IMR-90 (cell line): ENCODE measurements around the gene BRF1. TPM values are rescaled to one million over a fixed set of nuclear protein-coding genes. Genes with fewer than 3 reads are reported as not detected.

Experiments used
- ATAC-seq: fragments of 200-7000 bp; cut with Tn5 transposase; 2 replicates; pipeline ENCODE4 v1.9.1; 2020; ENCODE audit warnings: low read depth, mild to moderate bottlenecking, moderate library complexity
- BruUV-seq: library from RNA; stranded (reverse); fragments of 400-500 nt; replicated peaks from 2 replicates; lab custom pipeline; 2021; lab: Mats Ljungman, UMichigan
- CTCF ChIA-PET: fragments of 300-600 bp; formaldehyde crosslinking; extraction: SDS; loops from one replicate; lab custom pipeline; 2021; ENCODE audit warnings: antibody characterized with exemption; lab: Yijun Ruan, JAX
- POLR2A ChIA-PET: fragments of 300-600 bp; sonication (Branson Sonifier 250); formaldehyde crosslinking; loops from one replicate; lab custom pipeline; 2022; ENCODE audit warnings: antibody characterized with exemption; ENCODE audit not compliant: unreplicated experiment; lab: Charles Lee
- DNase-seq: peaks from one replicate; pipeline ENCODE4 v3.0.0; 2013
- H2AFZ ChIP-seq: replicated peaks from 2 replicates; pipeline ENCODE3; 2013; ENCODE audit warnings: low read length, mild to moderate bottlenecking; ENCODE audit not compliant: poor library complexity
- H2AK5ac ChIP-seq: 2 replicates; pipeline ENCODE4 v1.6.1; 2013; ENCODE audit warnings: low read depth, low read length, inconsistent platforms
- H2AK9ac ChIP-seq: replicated peaks from 2 replicates; pipeline ENCODE3; 2013; ENCODE audit warnings: mild to moderate bottlenecking, low read depth, low read length, moderate library complexity; ENCODE audit not compliant: poor library complexity
- H2BK120ac ChIP-seq: 2 replicates; pipeline ENCODE4 v1.6.1; 2013; ENCODE audit warnings: low read depth, low read length, inconsistent platforms
- H2BK15ac ChIP-seq: 3 replicates; pipeline ENCODE4 v1.6.1; 2013; ENCODE audit warnings: low read depth, low read length, inconsistent platforms
- H2BK20ac ChIP-seq: 2 replicates; pipeline ENCODE4 v1.6.1; 2013; ENCODE audit warnings: low read depth, mild to moderate bottlenecking, inconsistent platforms, low read length, moderate library complexity
- H2BK5ac ChIP-seq: 2 replicates; pipeline ENCODE4 v1.6.1; 2013; ENCODE audit warnings: mild to moderate bottlenecking, low read depth, low read length, inconsistent platforms; ENCODE audit not compliant: poor library complexity, severe bottlenecking
- H3K14ac ChIP-seq: replicated peaks from 2 replicates; pipeline ENCODE4 v1.6.1; 2013; ENCODE audit warnings: low read depth, low read length, inconsistent platforms
- H3K18ac ChIP-seq: 2 replicates; pipeline ENCODE4 v1.6.1; 2013; ENCODE audit warnings: low read depth, low read length, control low read depth
- H3K23ac ChIP-seq: 2 replicates; pipeline ENCODE4 v1.6.1; 2013; ENCODE audit warnings: low read depth, low read length, inconsistent platforms
- H3K27ac ChIP-seq: 2 replicates; pipeline ENCODE4 v1.5.1; 2013; ENCODE audit warnings: mild to moderate bottlenecking, control low read depth, low read length; ENCODE audit not compliant: insufficient read depth
- H3K27me3 ChIP-seq: 2 replicates; pipeline ENCODE4 v1.6.1; 2013; ENCODE audit warnings: low read length; ENCODE audit not compliant: control insufficient read depth, insufficient read depth
- H3K36me3 ChIP-seq: 2 replicates; pipeline ENCODE4 v1.6.1; 2013; ENCODE audit warnings: low read length, mixed read lengths; ENCODE audit not compliant: control insufficient read depth, insufficient read depth
- H3K4ac ChIP-seq: 2 replicates; pipeline ENCODE4 v1.6.1; 2013; ENCODE audit warnings: low read depth, low read length, inconsistent platforms
- H3K4me1 ChIP-seq: 2 replicates; pipeline ENCODE4 v1.6.1; 2013; ENCODE audit warnings: low read length, mixed read lengths; ENCODE audit not compliant: control insufficient read depth, insufficient read depth
- H3K4me2 ChIP-seq: 2 replicates; pipeline ENCODE4 v1.6.1; 2013; ENCODE audit warnings: low read depth, mild to moderate bottlenecking, control low read depth, low read length, moderate library complexity
- H3K4me3 ChIP-seq: 2 replicates; pipeline ENCODE4 v1.5.1; 2013; ENCODE audit warnings: low read depth, mild to moderate bottlenecking, control low read depth, low read length, moderate library complexity; ENCODE audit not compliant: insufficient read depth
- H3K56ac ChIP-seq: 2 replicates; pipeline ENCODE4 v1.6.1; 2013; ENCODE audit warnings: low read length, inconsistent platforms; ENCODE audit not compliant: insufficient read depth; ENCODE audit errors: extremely low read depth
- H3K79me1 ChIP-seq, 2 experiments: 2 replicates each; pipeline ENCODE4 v1.6.1; 2013; ENCODE audit warnings: low read length in 2 of 2, inconsistent platforms in 1 of 2, low read depth in 1 of 2
- H3K9ac ChIP-seq: 2 replicates; pipeline ENCODE4 v1.6.1; 2013; ENCODE audit warnings: low read depth, low read length, control low read depth
- H3K9me1 ChIP-seq: 2 replicates; pipeline ENCODE4 v1.6.1; 2013; ENCODE audit warnings: low read length, inconsistent platforms; ENCODE audit not compliant: insufficient read depth
- H3K9me3 ChIP-seq: 2 replicates; pipeline ENCODE4 v1.6.1; 2013; ENCODE audit warnings: low read length; ENCODE audit not compliant: control insufficient read depth, insufficient read depth
- H4K20me1 ChIP-seq: 2 replicates; pipeline ENCODE4 v1.6.1; 2013; ENCODE audit warnings: low read length, inconsistent platforms; ENCODE audit not compliant: insufficient read depth
- H4K5ac ChIP-seq: 2 replicates; pipeline ENCODE4 v1.6.1; 2013; ENCODE audit warnings: mild to moderate bottlenecking, low read depth, low read length, control low read depth
- H4K8ac ChIP-seq, 2 experiments: 2 replicates each; pipeline ENCODE4 v1.6.1; 2013; ENCODE audit warnings: low read depth in 2 of 2, low read length in 2 of 2, control low read depth in 1 of 2, inconsistent platforms in 1 of 2
- H4K91ac ChIP-seq: 2 replicates; pipeline ENCODE4 v1.6.1; 2013; ENCODE audit warnings: low read depth, low read length, inconsistent platforms; ENCODE audit not compliant: insufficient read depth
- BHLHE40 ChIP-seq: fragments of 150-350 bp; IDR thresholded peaks from 2 replicates; pipeline ENCODE4 v1.6.1; 2016; ENCODE audit warnings: mild to moderate bottlenecking, low read depth, low read length
- CTCF ChIP-seq: conservative IDR thresholded peaks from 2 replicates; pipeline ENCODE4 v1.5.1; 2012; ENCODE audit warnings: mild to moderate bottlenecking, low read depth, low read length, improper control_type of control experiment
- MAZ ChIP-seq: IDR thresholded peaks from 2 replicates; pipeline ENCODE4 v1.6.1; 2012; ENCODE audit warnings: low read depth, mild to moderate bottlenecking, low read length, improper control_type of control experiment, moderate library complexity, borderline replicate concordance
- RFX5 ChIP-seq: IDR thresholded peaks from 2 replicates; pipeline ENCODE4 v1.8.0; 2012; ENCODE audit warnings: low read depth, mild to moderate bottlenecking, low read length, moderate library complexity
- USF2 ChIP-seq: fragments of 150-350 bp; IDR thresholded peaks from 2 replicates; pipeline ENCODE4 v1.6.1; 2017; ENCODE audit warnings: mild to moderate bottlenecking, antibody characterized with exemption, low read length, low read depth
- WGBS, 2 experiments: methylation state at CpG; one replicate each; pipeline versions ENCODE4 v1.1.5 to v1.1.7; 2013; ENCODE audit warnings: missing lambda C conversion rate in 2 of 2; ENCODE audit not compliant: insufficient read length in 1 of 2; ENCODE audit errors: extremely low coverage in 2 of 2; 5-methylcytosine and 5-hydroxymethylcytosine counted together
- dilution Hi-C: fragments of 300-500 bp; cut with HindIII; formaldehyde crosslinking; loops from one replicate; pipeline ENCODE4 v1.14.3; 2018; ENCODE audit warnings: low sequenced_read_pairs; ENCODE audit not compliant: unreplicated experiment
- in situ Hi-C: fragments of 300-500 bp; cut with MboI; formaldehyde crosslinking; loops from 3 replicates; pipeline ENCODE4 v1.14.3; 2019; ENCODE audit warnings: low sequenced_read_pairs, inconsistent platforms, mixed read lengths
- intact Hi-C: fragments of 100-400 bp; cut with micrococcal nuclease; formaldehyde crosslinking; loops from 2 replicates; pipeline ENCODE4 v1.10.0; 2022
- polyA plus RNA-seq, 3 experiments: library from polyadenylated mRNA; depleted of rRNA; stranded (reverse); fragments of >200 nt; gene quantifications; 2 replicates each; pipeline ENCODE4 v1.2.3, GENCODE V29; 2012; ENCODE audit warnings: low replicate concordance in 1 of 3
- total RNA-seq: library from RNA; depleted of rRNA; stranded (reverse); fragments of >200 nt; gene quantifications from 2 replicates; pipeline ENCODE4 v1.2.3, GENCODE V29; 2012

The BRF1 gene
- total and polyA plus RNA-seq, 2 of the 4 experiments (the other 2 are of a cell fraction): 12.4 to 16.7 TPM

- POLR2A ChIA-PET: no interaction called here
- Histone ChIP-seq H2AK9ac (peak within 1 kb of the TSS; percentile 77), H3K23ac (peak within 1 kb of the TSS; percentile 82), H3K4me2 (peak within 1 kb of the TSS; percentile 96), H3K4ac (peak within 1 kb of the TSS; percentile 74), H3K18ac (no peak within 1 kb of the TSS), H3K9ac (peak within 1 kb of the TSS; percentile 80), H2BK15ac (no peak within 1 kb of the TSS), H4K8ac (peak within 1 kb of the TSS; percentile 59 to 73; a peak in 2 of 4 replicates), H3K79me1 (peaks cover 47 to 72% of the 10 kb centered on the region in 2 experiments), H3K4me3 (peak within 1 kb of the TSS; percentile 89), H2BK120ac (0 out of 2 replicates have a peak within 1 kb of the TSS, but pooled peaks have one; percentile 6), H4K5ac (peak within 1 kb of the TSS; percentile 39; the same call in 1 of the 2 replicates), H3K14ac (peak within 1 kb of the TSS; percentile 68), H3K27ac (peak within 1 kb of the TSS; percentile 79), H2BK20ac (no peak within 1 kb of the TSS), H3K56ac (peak within 1 kb of the TSS; percentile 8), H3K27me3 (no peaks in the 10 kb centered on the region), H2AFZ (peak within 1 kb of the TSS; percentile 94), H4K20me1 (peaks cover 10% of the 10 kb centered on the region), H2BK5ac (peak within 1 kb of the TSS; percentile 72), H3K36me3 (peaks cover 40% of the 10 kb centered on the region), H4K91ac (peak within 1 kb of the TSS; percentile 35), H3K4me1 (peaks cover 7% of the 10 kb centered on the region; the same call in 1 of the 2 replicates), H2AK5ac (peak within 1 kb of the TSS; percentile 64), H3K9me3 (no peaks in the 10 kb centered on the region), H3K9me1 (peaks cover 15% of the 10 kb centered on the region; the same call in 1 of the 2 replicates)
- peak; percentile 92 for ATAC-seq
- peak; percentile 57; the same call in 1 of the 2 replicates for TF ChIP-seq BHLHE40
- TF ChIP-seq USF2: no peak
- 0 out of 2 replicates have a peak, but pooled peaks have one; percentile 10 for TF ChIP-seq CTCF
- peak; percentile 92 for TF ChIP-seq RFX5
- TF ChIP-seq MAZ: peak; percentile 76; the same call in 1 of the 2 replicates
- no TSS peak for BruUV-seq
- intact Hi-C loops (no loop called here), in situ Hi-C loops (no loop called here), dilution Hi-C loops (no loop called here)
- CTCF ChIA-PET: interaction anchor here (0.5 kb wide), 1 partner anchor 428 kb away, joined by 3 read pairs; no protein-coding TSS in a partner anchor
- WGBS, 2 experiments: 0% methylated on average over 91 of the region's 130 CpGs; no CpG with 5 or more reads in 1 of the 2 experiments
- DNase-seq: peak; percentile 83
Observed at GRCh38 chr14:105248368-105249181, 52.2 kb downstream of the BRF1 start, which contains the start of gene BTBD6. Gene BTBD6 (plus strand): TSS chr14:105248533. CDS start chr14:105248712, 179 bp downstream.
